HepG2 (cell line): Measurements from ENCODE around the gene HBA2. TPM values are rescaled to one million over a fixed set of nuclear protein-coding genes. Genes with fewer than 3 reads are reported as not detected.

Source experiments
- CC2D1A ChIP-seq: sonication (generic); formaldehyde crosslinking; IDR thresholded peaks from 2 replicates; pipeline ENCODE4 v1.8.1; 2023; ENCODE audit warnings: mild to moderate bottlenecking, missing genetic modification reagents
- GPN1 ChIP-seq: sonication (generic); formaldehyde crosslinking; IDR thresholded peaks from 2 replicates; pipeline ENCODE4 v1.5.1; 2020; ENCODE audit warnings: missing genetic modification reagents, borderline replicate concordance
- KDM5B ChIP-seq: sonication (generic); formaldehyde crosslinking; IDR thresholded peaks from 2 replicates; pipeline ENCODE4 v1.4.0; 2020; ENCODE audit warnings: missing genetic modification reagents, mild to moderate bottlenecking, borderline replicate concordance
- MEIS1 ChIP-seq: sonication (generic); formaldehyde crosslinking; IDR thresholded peaks from 2 replicates; pipeline ENCODE4 v1.9.0; 2021; ENCODE audit warnings: mild to moderate bottlenecking, missing genetic modification reagents, moderate library complexity, borderline replicate concordance
- NCOA5 ChIP-seq: sonication (generic); formaldehyde crosslinking; IDR thresholded peaks from 2 replicates; pipeline ENCODE4 v1.4.0; 2020; ENCODE audit warnings: missing genetic modification reagents
- NR2C2 ChIP-seq: sonication (generic); formaldehyde crosslinking; IDR thresholded peaks from 2 replicates; pipeline ENCODE4 v1.4.0; 2020; ENCODE audit warnings: missing genetic modification reagents, mild to moderate bottlenecking, moderate library complexity, borderline replicate concordance
- POLR2G ChIP-seq: fragments of 200-400 bp; formaldehyde crosslinking; IDR thresholded peaks from 2 replicates; pipeline ENCODE4 v1.6.1; 2018; ENCODE audit warnings: mild to moderate bottlenecking, low read depth, low read length, moderate library complexity
- ZKSCAN8 ChIP-seq: IDR thresholded peaks from 2 replicates; pipeline ENCODE4 v1.6.1; 2016; ENCODE audit warnings: borderline replicate concordance, missing genetic modification reagents, missing compliant biosample characterization
- ZNF234 ChIP-seq: sonication (generic); formaldehyde crosslinking; conservative IDR thresholded peaks from 2 replicates; pipeline ENCODE4 v1.5.1; 2020; ENCODE audit warnings: mild to moderate bottlenecking, missing genetic modification reagents
- ZNF24 ChIP-seq: fragments of 450-650 bp; IDR thresholded peaks from 2 replicates; pipeline ENCODE4 v1.6.1; 2017; ENCODE audit warnings: antibody characterized with exemption, mild to moderate bottlenecking
- ZNF260 ChIP-seq: sonication (generic); formaldehyde crosslinking; IDR thresholded peaks from 2 replicates; pipeline ENCODE4 v1.4.0; 2020; ENCODE audit warnings: missing genetic modification reagents, low read depth, mild to moderate bottlenecking, borderline replicate concordance
- ZNF274 ChIP-seq: sonication (generic); formaldehyde crosslinking; IDR thresholded peaks from 2 replicates; pipeline ENCODE4 v1.5.1; 2020; ENCODE audit warnings: mild to moderate bottlenecking, missing genetic modification reagents
- ZNF441 ChIP-seq: sonication (generic); formaldehyde crosslinking; IDR thresholded peaks from 2 replicates; pipeline ENCODE4 v1.7.0; 2021; ENCODE audit warnings: missing genetic modification reagents, borderline replicate concordance
- ZNF674 ChIP-seq: sonication (generic); formaldehyde crosslinking; IDR thresholded peaks from 2 replicates; pipeline ENCODE4 v1.5.0; 2020; ENCODE audit warnings: low read depth, mild to moderate bottlenecking, missing genetic modification reagents
- ZNF7 ChIP-seq: IDR thresholded peaks from 2 replicates; pipeline ENCODE4 v1.6.1; 2016; ENCODE audit warnings: missing biosample characterization, missing genetic modification reagents
- ZNF768 ChIP-seq: sonication (generic); formaldehyde crosslinking; IDR thresholded peaks from 2 replicates; pipeline ENCODE4 v1.4.0; 2020; ENCODE audit warnings: missing genetic modification reagents
- polyA plus RNA-seq, 8 experiments: library from polyadenylated mRNA; depleted of rRNA in 3 of 8; stranded (reverse) in 7 of 8; unstranded in 1 of 8; fragments of >200 nt; fragmentation: Illumina TruSeq in 4 of 8; extraction: Trizol in 4 of 8; gene quantifications; 2 replicates each; pipeline versions ENCODE4 v1.2.1 to v1.2.3, GENCODE V29; 2011 to 2016; ENCODE audit warnings: low read depth in 4 of 8, missing spikeins in 1 of 8, mixed read lengths in 1 of 8; ENCODE audit not compliant: insufficient read depth in 1 of 8
- total RNA-seq, 5 experiments: library from RNA; depleted of rRNA; stranded (reverse); fragments of >200 nt; fragmentation: Illumina TruSeq; extraction: Trizol; gene quantifications; 2 replicates each; pipeline ENCODE4 v1.2.3, GENCODE V29; 2016; ENCODE audit warnings: low read depth in 1 of 5
- TF ChIP-seq, protein P1 (sequence below): sonication (generic); formaldehyde crosslinking; IDR thresholded peaks from 2 replicates; pipeline ENCODE4 v1.5.0; 2020; ENCODE audit warnings: mild to moderate bottlenecking, missing genetic modification reagents
- TF ChIP-seq, protein P2 (sequence below): sonication (generic); formaldehyde crosslinking; IDR thresholded peaks from 2 replicates; pipeline ENCODE4 v1.5.0; 2020; ENCODE audit warnings: mild to moderate bottlenecking, missing genetic modification reagents
- TF ChIP-seq, protein P3 (sequence below): sonication (generic); formaldehyde crosslinking; IDR thresholded peaks from 2 replicates; pipeline ENCODE4 v1.5.1; 2020; ENCODE audit warnings: mild to moderate bottlenecking, moderate library complexity, missing genetic modification reagents
- TF ChIP-seq, protein P4 (sequence below): sonication (generic); formaldehyde crosslinking; IDR thresholded peaks from 2 replicates; pipeline ENCODE4 v1.4.0; 2020; ENCODE audit warnings: missing genetic modification reagents
- TF ChIP-seq, protein P5 (sequence below): IDR thresholded peaks from 2 replicates; pipeline ENCODE4 v1.6.1; 2016

HBA2 gene
- total and polyA plus RNA-seq, 2 of the 13 experiments (the other 11 are each of a cell fraction or from before 2014, with no cell fraction given), result not detected

DNA sequence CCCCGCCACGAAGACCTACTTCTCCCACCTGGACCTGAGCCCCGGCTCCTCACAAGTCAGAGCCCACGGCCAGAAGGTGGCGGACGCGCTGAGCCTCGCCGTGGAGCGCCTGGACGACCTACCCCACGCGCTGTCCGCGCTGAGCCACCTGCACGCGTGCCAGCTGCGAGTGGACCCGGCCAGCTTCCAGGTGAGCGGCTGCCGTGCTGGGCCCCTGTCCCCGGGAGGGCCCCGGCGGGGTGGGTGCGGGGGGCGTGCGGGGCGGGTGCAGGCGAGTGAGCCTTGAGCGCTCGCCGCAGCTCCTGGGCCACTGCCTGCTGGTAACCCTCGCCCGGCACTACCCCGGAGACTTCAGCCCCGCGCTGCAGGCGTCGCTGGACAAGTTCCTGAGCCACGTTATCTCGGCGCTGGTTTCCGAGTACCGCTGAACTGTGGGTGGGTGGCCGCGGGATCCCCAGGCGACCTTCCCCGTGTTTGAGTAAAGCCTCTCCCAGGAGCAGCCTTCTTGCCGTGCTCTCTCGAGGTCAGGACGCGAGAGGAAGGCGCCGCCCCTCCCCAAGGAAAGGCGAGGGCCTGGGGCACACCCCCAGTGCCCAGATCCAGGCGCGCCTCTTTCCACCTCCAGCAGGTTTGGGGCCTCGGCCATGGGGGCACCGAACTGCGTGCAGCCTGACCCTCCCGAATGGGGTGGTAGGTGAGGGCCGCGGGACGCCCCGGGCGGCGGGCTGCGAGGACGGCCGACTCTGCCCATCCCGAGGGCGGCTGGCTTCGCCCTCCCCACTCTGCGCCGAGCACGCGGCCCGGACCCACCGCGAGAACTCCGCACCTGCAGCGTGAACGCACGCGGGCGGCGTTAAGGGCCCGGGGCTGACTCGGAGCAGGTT is 8.2 kb downstream of the HBA2 start (continued):
- TF ChIP-seq CC2D1A (CRISPR knock-in tag), result no peak
- TF ChIP-seq ZNF24, result no peak
- TF ChIP-seq KDM5B, result peak; percentile 100
- peak; percentile 71 for TF ChIP-seq NR2C2
- peak; percentile 94 for TF ChIP-seq ZNF441 (CRISPR knock-in tag)
- peak; percentile 99 for TF ChIP-seq ZNF674 (CRISPR knock-in tag)
- TF ChIP-seq, protein P1, sequence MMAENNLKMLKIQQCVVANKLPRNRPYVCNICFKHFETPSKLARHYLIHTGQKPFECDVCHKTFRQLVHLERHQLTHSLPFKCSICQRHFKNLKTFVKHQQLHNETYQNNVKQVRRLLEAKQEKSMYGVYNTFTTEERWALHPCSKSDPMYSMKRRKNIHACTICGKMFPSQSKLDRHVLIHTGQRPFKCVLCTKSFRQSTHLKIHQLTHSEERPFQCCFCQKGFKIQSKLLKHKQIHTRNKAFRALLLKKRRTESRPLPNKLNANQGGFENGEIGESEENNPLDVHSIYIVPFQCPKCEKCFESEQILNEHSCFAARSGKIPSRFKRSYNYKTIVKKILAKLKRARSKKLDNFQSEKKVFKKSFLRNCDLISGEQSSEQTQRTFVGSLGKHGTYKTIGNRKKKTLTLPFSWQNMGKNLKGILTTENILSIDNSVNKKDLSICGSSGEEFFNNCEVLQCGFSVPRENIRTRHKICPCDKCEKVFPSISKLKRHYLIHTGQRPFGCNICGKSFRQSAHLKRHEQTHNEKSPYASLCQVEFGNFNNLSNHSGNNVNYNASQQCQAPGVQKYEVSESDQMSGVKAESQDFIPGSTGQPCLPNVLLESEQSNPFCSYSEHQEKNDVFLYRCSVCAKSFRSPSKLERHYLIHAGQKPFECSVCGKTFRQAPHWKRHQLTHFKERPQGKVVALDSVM (CRISPR knock-in tag), result peak; percentile 74
- TF ChIP-seq, protein P2, sequence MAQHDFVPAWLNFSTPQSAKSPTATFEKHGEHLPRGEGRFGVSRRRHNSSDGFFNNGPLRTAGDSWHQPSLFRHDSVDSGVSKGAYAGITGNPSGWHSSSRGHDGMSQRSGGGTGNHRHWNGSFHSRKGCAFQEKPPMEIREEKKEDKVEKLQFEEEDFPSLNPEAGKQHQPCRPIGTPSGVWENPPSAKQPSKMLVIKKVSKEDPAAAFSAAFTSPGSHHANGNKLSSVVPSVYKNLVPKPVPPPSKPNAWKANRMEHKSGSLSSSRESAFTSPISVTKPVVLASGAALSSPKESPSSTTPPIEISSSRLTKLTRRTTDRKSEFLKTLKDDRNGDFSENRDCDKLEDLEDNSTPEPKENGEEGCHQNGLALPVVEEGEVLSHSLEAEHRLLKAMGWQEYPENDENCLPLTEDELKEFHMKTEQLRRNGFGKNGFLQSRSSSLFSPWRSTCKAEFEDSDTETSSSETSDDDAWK (CRISPR knock-in tag), result no peak
- TF ChIP-seq POLR2G, result peak; percentile 86
- TF ChIP-seq NCOA5 (CRISPR knock-in tag), result no peak
- peak; percentile 81; the same call in 1 of the 2 replicates for TF ChIP-seq ZNF768 (CRISPR knock-in tag)
- TF ChIP-seq MEIS1 (CRISPR knock-in tag), result peak; percentile 87
- TF ChIP-seq GPN1 (CRISPR knock-in tag), result no peak; the same call in 1 of the 2 replicates
- peak; percentile 84; the same call in 1 of the 2 replicates for TF ChIP-seq ZKSCAN8 (CRISPR knock-in tag)
- TF ChIP-seq, protein P3, sequence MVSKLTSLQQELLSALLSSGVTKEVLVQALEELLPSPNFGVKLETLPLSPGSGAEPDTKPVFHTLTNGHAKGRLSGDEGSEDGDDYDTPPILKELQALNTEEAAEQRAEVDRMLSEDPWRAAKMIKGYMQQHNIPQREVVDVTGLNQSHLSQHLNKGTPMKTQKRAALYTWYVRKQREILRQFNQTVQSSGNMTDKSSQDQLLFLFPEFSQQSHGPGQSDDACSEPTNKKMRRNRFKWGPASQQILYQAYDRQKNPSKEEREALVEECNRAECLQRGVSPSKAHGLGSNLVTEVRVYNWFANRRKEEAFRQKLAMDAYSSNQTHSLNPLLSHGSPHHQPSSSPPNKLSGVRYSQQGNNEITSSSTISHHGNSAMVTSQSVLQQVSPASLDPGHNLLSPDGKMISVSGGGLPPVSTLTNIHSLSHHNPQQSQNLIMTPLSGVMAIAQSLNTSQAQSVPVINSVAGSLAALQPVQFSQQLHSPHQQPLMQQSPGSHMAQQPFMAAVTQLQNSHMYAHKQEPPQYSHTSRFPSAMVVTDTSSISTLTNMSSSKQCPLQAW (CRISPR knock-in tag), result peak; percentile 52
- TF ChIP-seq, protein P4, sequence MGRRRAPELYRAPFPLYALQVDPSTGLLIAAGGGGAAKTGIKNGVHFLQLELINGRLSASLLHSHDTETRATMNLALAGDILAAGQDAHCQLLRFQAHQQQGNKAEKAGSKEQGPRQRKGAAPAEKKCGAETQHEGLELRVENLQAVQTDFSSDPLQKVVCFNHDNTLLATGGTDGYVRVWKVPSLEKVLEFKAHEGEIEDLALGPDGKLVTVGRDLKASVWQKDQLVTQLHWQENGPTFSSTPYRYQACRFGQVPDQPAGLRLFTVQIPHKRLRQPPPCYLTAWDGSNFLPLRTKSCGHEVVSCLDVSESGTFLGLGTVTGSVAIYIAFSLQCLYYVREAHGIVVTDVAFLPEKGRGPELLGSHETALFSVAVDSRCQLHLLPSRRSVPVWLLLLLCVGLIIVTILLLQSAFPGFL, result no peak; the same call in 1 of the 2 replicates
- TF ChIP-seq ZNF7 (CRISPR knock-in tag), result no peak
- TF ChIP-seq, protein P5, sequence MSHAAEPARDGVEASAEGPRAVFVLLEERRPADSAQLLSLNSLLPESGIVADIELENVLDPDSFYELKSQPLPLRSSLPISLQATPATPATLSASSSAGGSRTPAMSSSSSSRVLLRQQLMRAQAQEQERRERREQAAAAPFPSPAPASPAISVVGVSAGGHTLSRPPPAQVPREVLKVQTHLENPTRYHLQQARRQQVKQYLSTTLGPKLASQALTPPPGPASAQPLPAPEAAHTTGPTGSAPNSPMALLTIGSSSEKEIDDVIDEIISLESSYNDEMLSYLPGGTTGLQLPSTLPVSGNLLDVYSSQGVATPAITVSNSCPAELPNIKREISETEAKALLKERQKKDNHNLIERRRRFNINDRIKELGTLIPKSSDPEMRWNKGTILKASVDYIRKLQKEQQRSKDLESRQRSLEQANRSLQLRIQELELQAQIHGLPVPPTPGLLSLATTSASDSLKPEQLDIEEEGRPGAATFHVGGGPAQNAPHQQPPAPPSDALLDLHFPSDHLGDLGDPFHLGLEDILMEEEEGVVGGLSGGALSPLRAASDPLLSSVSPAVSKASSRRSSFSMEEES (CRISPR knock-in tag), result peak; percentile 73
- no peak for TF ChIP-seq ZNF260 (CRISPR knock-in tag)
- TF ChIP-seq ZNF234 (CRISPR knock-in tag), result peak; percentile 98
- peak; percentile 100 for TF ChIP-seq ZNF274 (CRISPR knock-in tag)
